Activated CD4-positive, alpha-beta T cell treated with anti-CD3 and anti-CD28 coated beads, Interleukin-2, amount 10 ng/mL, durations not matched to agents 24 days and 14 days (primary cell): Measurements from ENCODE around the gene MYLK4. TPM values are rescaled to one million over a fixed set of nuclear protein-coding genes. Genes with fewer than 3 reads are reported as not detected.

Experiments used
- DNase-seq: peaks from one replicate; pipeline ENCODE4 v3.0.0; 2022
- H3K27ac Mint-ChIP-seq: one replicate; pipeline ENCODE4 v1.8.0; 2022; ENCODE audit warnings: mild to moderate bottlenecking, mixed read lengths
- H3K27me3 Mint-ChIP-seq: one replicate; pipeline ENCODE4 v1.8.0; 2022; ENCODE audit warnings: mixed read lengths
- H3K36me3 Mint-ChIP-seq: one replicate; pipeline ENCODE4 v1.8.0; 2022; ENCODE audit warnings: low read depth, mild to moderate bottlenecking, mixed read lengths
- H3K4me1 Mint-ChIP-seq: one replicate; pipeline ENCODE4 v1.8.0; 2021; ENCODE audit warnings: mixed read lengths
- H3K4me3 Mint-ChIP-seq: one replicate; pipeline ENCODE4 v1.8.0; 2022; ENCODE audit warnings: mild to moderate bottlenecking, moderate library complexity, mixed read lengths
- H3K9me3 Mint-ChIP-seq: one replicate; pipeline ENCODE4 v1.8.0; 2021; ENCODE audit warnings: mixed read lengths
- intact Hi-C: fragments of 100-400 bp; cut with micrococcal nuclease; formaldehyde crosslinking; loops from one replicate; pipeline ENCODE4 v1.15.1; 2023
- total RNA-seq: library from RNA; stranded (reverse); gene quantifications from 2 replicates; pipeline ENCODE4 v1.2.3, GENCODE V29; 2022

MYLK4 gene
- total RNA-seq, 1 donor from 2014 or later: 0.14 TPM

- H3K27me3 Mint-ChIP-seq: peaks cover 28% of the 10 kb centered on the region
- DNase-seq: no peak
- no peaks in the 10 kb centered on the region for H3K9me3 Mint-ChIP-seq
- no peak overlapping the region for H3K4me3 Mint-ChIP-seq
- H3K27ac Mint-ChIP-seq: no peak overlapping the region
- no peaks in the 10 kb centered on the region for H3K36me3 Mint-ChIP-seq
- peaks cover 2% of the 10 kb centered on the region for H3K4me1 Mint-ChIP-seq
- intact Hi-C loops: no loop called here
These were observed 94.8 kb downstream of the MYLK4 start for GRCh38 chr6:2655844-2656433.

GRCh38 chr6:2653369-2654032, 97.2 kb downstream of the MYLK4 start:
- no peaks in the 10 kb centered on the region for H3K9me3 Mint-ChIP-seq
- no peaks in the 10 kb centered on the region for H3K36me3 Mint-ChIP-seq
- intact Hi-C loops: no loop called here
- no peak overlapping the region for H3K27ac Mint-ChIP-seq
- H3K4me3 Mint-ChIP-seq: no peak overlapping the region
- no peak for DNase-seq
- H3K4me1 Mint-ChIP-seq: no peaks in the 10 kb centered on the region
- peaks cover 41% of the 10 kb centered on the region for H3K27me3 Mint-ChIP-seq

GRCh38 chr6:2652611-2653010, 98.1 kb downstream of the MYLK4 start:
- H3K9me3 Mint-ChIP-seq: no peaks in the 10 kb centered on the region
- intact Hi-C loops: no loop called here
- DNase-seq: no peak
- no peaks in the 10 kb centered on the region for H3K36me3 Mint-ChIP-seq
- no peaks in the 10 kb centered on the region for H3K4me1 Mint-ChIP-seq
- H3K4me3 Mint-ChIP-seq: no peak overlapping the region
- H3K27me3 Mint-ChIP-seq: peaks cover 43% of the 10 kb centered on the region
- H3K27ac Mint-ChIP-seq: no peak overlapping the region

- Mint-ChIP-seq H3K9me3 (no peaks in the 10 kb centered on the region), H3K27me3 (peaks cover 46% of the 10 kb centered on the region), H3K27ac (no peak overlapping the region), H3K4me3 (no peak overlapping the region), H3K36me3 (no peaks in the 10 kb centered on the region), H3K4me1 (no peaks in the 10 kb centered on the region)
- intact Hi-C loops: no loop called here
- DNase-seq: no peak
These were observed 98.8 kb downstream of the MYLK4 start for GRCh38 chr6:2651961-2652360.

- no peak for DNase-seq
- peaks cover 45% of the 10 kb centered on the region for H3K27me3 Mint-ChIP-seq
- intact Hi-C loops: no loop called here
These were observed 99.2 kb downstream of the MYLK4 start for GRCh38 chr6:2651536-2651935.

GRCh38 chr6:2646346-2646745, 104.4 kb downstream of the MYLK4 start:
- H3K4me3 Mint-ChIP-seq: no peak overlapping the region
- H3K4me1 Mint-ChIP-seq: peaks cover under 1% of the 10 kb centered on the region
- intact Hi-C loops: no loop called here
- H3K27me3 Mint-ChIP-seq: peaks cover 39% of the 10 kb centered on the region
- H3K36me3 Mint-ChIP-seq: no peaks in the 10 kb centered on the region
- no peak for DNase-seq
- no peaks in the 10 kb centered on the region for H3K9me3 Mint-ChIP-seq
- H3K27ac Mint-ChIP-seq: no peak overlapping the region

More at GRCh38 chr6:2651536-2651935, 99.2 kb downstream of the MYLK4 start:
- H3K36me3 Mint-ChIP-seq: no peaks in the 10 kb centered on the region
- no peaks in the 10 kb centered on the region for H3K4me1 Mint-ChIP-seq
- H3K9me3 Mint-ChIP-seq: no peaks in the 10 kb centered on the region
- no peak overlapping the region for H3K27ac Mint-ChIP-seq
- H3K4me3 Mint-ChIP-seq: no peak overlapping the region

GRCh38 chr6:2643935-2644539, 106.7 kb downstream of the MYLK4 start:
- no peaks in the 10 kb centered on the region for H3K36me3 Mint-ChIP-seq
- peaks cover 5% of the 10 kb centered on the region for H3K4me1 Mint-ChIP-seq
- peaks cover 34% of the 10 kb centered on the region for H3K27me3 Mint-ChIP-seq
- H3K9me3 Mint-ChIP-seq: no peaks in the 10 kb centered on the region
- no peak overlapping the region for H3K4me3 Mint-ChIP-seq
- no peak overlapping the region for H3K27ac Mint-ChIP-seq
- intact Hi-C loops: no loop called here
- DNase-seq: no peak

- Mint-ChIP-seq H3K4me3 (no peak overlapping the region), H3K9me3 (no peaks in the 10 kb centered on the region), H3K36me3 (no peaks in the 10 kb centered on the region), H3K27ac (no peak overlapping the region), H3K4me1 (peaks cover 5% of the 10 kb centered on the region), H3K27me3 (peaks cover 27% of the 10 kb centered on the region)
- intact Hi-C loops: no loop called here
- DNase-seq: no peak
These were observed 107.6 kb downstream of the MYLK4 start for GRCh38 chr6:2643130-2643529.

- Mint-ChIP-seq H3K4me3 (no peak overlapping the region), H3K27me3 (peaks cover 25% of the 10 kb centered on the region), H3K27ac (no peak overlapping the region), H3K36me3 (no peaks in the 10 kb centered on the region), H3K4me1 (peaks cover 5% of the 10 kb centered on the region), H3K9me3 (no peaks in the 10 kb centered on the region)
- no peak for DNase-seq
- intact Hi-C loops: no loop called here
These were observed 109.5 kb downstream of the MYLK4 start for GRCh38 chr6:2641044-2641725.

GRCh38 chr6:2640551-2640950, 110.2 kb downstream of the MYLK4 start:
- Mint-ChIP-seq H3K4me3 (no peak overlapping the region), H3K4me1 (peaks cover 5% of the 10 kb centered on the region), H3K27me3 (peaks cover 26% of the 10 kb centered on the region)

GRCh38 chr6:2639896-2640295, 110.8 kb downstream of the MYLK4 start:
- Mint-ChIP-seq H3K36me3 (no peaks in the 10 kb centered on the region), H3K27me3 (peaks cover 26% of the 10 kb centered on the region), H3K27ac (no peak overlapping the region), H3K9me3 (no peaks in the 10 kb centered on the region), H3K4me3 (no peak overlapping the region), H3K4me1 (peaks cover 5% of the 10 kb centered on the region)
- intact Hi-C loops: loop anchor here (10.0 kb wide), 2 partner anchors 445 to 525 kb away; no protein-coding TSS in a partner anchor
- no peak for DNase-seq

More at GRCh38 chr6:2640551-2640950, 110.2 kb downstream of the MYLK4 start:
- no peak for DNase-seq
- Mint-ChIP-seq H3K9me3 (no peaks in the 10 kb centered on the region), H3K27ac (no peak overlapping the region), H3K36me3 (no peaks in the 10 kb centered on the region)
- intact Hi-C loops: no loop called here

GRCh38 chr6:2639167-2639566, 111.6 kb downstream of the MYLK4 start:
- Mint-ChIP-seq H3K4me1 (peaks cover 10% of the 10 kb centered on the region), H3K36me3 (no peaks in the 10 kb centered on the region), H3K9me3 (no peaks in the 10 kb centered on the region), H3K27me3 (peaks cover 28% of the 10 kb centered on the region), H3K27ac (no peak overlapping the region), H3K4me3 (no peak overlapping the region)
- intact Hi-C loops: loop anchor here (10.0 kb wide), 2 partner anchors 444 to 524 kb away; no protein-coding TSS in a partner anchor
- no peak for DNase-seq

- no peak for DNase-seq
- H3K27me3 Mint-ChIP-seq: peaks cover 34% of the 10 kb centered on the region
- no peak overlapping the region for H3K27ac Mint-ChIP-seq
- intact Hi-C loops: loop anchor here (10.0 kb wide), 2 partner anchors 442 to 522 kb away; no protein-coding TSS in a partner anchor
- no peak overlapping the region for H3K4me3 Mint-ChIP-seq
- no peaks in the 10 kb centered on the region for H3K9me3 Mint-ChIP-seq
- no peaks in the 10 kb centered on the region for H3K36me3 Mint-ChIP-seq
- peaks cover 10% of the 10 kb centered on the region for H3K4me1 Mint-ChIP-seq
These were observed 114.0 kb downstream of the MYLK4 start for GRCh38 chr6:2636672-2637071.

- peaks cover 6% of the 10 kb centered on the region for H3K4me1 Mint-ChIP-seq
- no peaks in the 10 kb centered on the region for H3K9me3 Mint-ChIP-seq
- intact Hi-C loops: loop anchor here (2.0 to 10.0 kb wide), 4 partner anchors 187 to 521 kb away; no protein-coding TSS in a partner anchor
- no peak overlapping the region for H3K4me3 Mint-ChIP-seq
- no peak for DNase-seq
- H3K36me3 Mint-ChIP-seq: no peaks in the 10 kb centered on the region
- no peak overlapping the region for H3K27ac Mint-ChIP-seq
- peaks cover 32% of the 10 kb centered on the region for H3K27me3 Mint-ChIP-seq
These were observed 114.8 kb downstream of the MYLK4 start for GRCh38 chr6:2635911-2636310.
